NCI-H1694 treated with DMSO at 0.1 percent for 48 hours (cell line): Measurements from ENCODE around the gene CERS6.
A peak's percentile ranks its signal among the peaks of the same experiment; 100 is the strongest.
"Not testable (repeated sequence)": the region's sequence is repeated elsewhere in the genome, so short reads cannot be mapped to it uniquely, and the experiment has no call there.

Source experiments
- DNase-seq: peaks from one replicate; lab custom pipeline; 2025; lab: John Stamatoyannopoulos, UW

The CERS6 gene

GRCh38 chr2:168455645-168456520 is at the start of gene CERS6:
TSS of gene CERS6 (plus strand) at chr2:168456272. CDS start at chr2:168456449, 177 bp downstream.
- DNase-seq = peak; percentile 86

GRCh38 chr2:168412301-168412700 is 43.8 kb upstream of the CERS6 start:
- not testable (repeated sequence) for DNase-seq

DNA sequence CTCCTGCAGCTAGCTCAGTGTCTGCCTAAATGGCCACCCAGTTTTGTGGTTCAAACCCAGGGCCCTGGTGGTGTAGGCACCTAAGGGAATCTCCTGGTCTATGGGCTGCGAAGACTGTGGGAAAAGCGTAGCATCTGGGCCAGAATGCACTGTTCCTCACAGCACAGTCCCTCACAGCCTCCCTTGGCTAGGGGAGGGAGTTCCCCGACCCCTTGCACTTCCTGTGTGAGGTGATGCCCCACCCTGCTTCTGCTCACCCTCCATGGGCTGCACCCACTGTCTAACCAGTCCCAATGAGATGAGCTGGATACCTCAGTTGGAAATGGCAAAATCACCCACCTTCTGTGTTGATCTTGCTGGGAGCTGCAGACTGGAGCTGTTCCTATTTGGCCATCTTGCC is 43.0 kb upstream of the CERS6 start:
- not testable (repeated sequence) for DNase-seq

GRCh38 chr2:168416555-168416954 is 39.5 kb upstream of the CERS6 start:
- DNase-seq = no peak

DNA sequence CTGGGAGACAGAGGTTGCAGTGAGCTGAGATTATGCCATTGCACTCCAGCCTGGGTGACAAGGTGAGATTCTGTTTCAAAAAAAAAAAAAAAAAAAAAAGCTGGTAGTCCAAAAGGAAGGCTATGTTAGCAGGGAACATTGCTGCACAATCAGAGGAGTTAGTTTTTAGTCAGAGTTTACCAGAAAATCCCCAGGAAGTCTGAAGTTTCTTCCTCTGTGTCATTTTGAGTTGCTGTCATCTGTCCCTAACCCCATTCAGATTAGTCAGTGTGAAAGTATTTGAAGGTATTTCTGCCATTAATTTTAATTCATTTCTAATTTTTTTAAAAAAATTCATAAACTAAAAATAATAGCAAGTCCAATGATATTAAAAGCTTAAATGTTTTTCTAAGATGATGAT is 33.5 kb upstream of the CERS6 start:
- no peak for DNase-seq

GRCh38 chr2:168424112-168424951 is 31.7 kb upstream of the CERS6 start:
- no peak for DNase-seq

DNA sequence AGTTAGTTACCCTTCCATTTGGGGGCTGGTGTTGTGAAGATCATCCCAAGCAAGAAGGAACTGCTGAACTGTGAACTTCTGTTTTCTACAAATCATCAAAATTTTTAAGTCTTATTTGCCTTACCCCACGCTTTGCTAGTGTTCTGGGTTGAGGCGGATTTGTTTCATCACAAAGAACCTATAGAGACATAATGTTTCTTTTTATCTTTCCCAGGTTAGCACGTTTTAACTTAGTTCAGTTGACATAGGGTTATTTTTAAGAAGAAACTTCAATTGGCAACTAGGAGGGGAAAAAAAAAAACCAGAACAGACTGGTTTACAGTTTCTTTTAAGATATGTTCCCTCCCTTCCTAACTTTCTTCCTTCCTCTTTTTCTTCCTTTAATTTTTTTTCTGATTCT is 31.1 kb upstream of the CERS6 start:
- no peak for DNase-seq

DNA sequence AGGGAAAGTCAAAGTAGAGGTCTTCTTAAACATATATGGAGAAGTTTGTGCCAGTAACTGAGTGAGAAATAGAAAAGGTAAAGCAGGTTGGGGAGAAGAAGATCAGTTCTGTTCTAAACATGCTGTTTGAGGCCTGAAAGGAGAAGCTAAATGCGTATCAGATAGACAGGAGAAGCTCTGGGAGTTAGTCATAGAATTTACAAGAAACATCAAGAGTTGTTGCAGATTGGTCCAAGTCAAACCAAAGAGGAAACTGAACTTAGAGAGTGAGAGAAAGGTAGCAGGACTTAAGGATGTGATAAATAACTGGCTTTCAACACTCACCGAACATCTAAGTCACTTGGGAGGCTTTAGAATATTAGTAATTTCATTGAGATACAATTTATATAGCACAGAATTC is 29.2 kb upstream of the CERS6 start:
- no peak for DNase-seq

- DNase-seq = no peak
These were observed 28.6 kb upstream of the CERS6 start for GRCh38 chr2:168427451-168427850.

- no peak for DNase-seq
These were observed 27.6 kb upstream of the CERS6 start for GRCh38 chr2:168428431-168428830.

GRCh38 chr2:168429988-168430387 is 26.1 kb upstream of the CERS6 start:
- DNase-seq = no peak

DNA sequence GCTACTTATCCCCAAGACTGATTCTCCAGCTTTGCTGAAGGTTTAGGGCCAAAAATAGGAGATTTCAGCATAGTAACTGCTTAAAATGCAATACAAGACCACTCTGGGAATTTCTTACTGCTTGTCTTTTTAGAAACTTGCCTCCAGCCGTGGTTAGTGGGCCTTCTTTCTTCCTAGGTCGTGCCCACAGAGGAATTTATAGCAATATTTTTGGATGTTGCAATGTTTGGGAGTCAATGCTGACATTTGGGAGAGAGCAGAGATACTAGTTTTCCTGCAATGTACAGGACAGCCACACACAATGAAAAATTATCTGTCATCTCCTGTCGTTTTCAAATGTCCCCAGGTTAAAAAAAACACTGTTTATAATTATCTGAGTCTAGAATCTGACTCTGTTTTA is 25.6 kb upstream of the CERS6 start:
- DNase-seq = no peak

DNA sequence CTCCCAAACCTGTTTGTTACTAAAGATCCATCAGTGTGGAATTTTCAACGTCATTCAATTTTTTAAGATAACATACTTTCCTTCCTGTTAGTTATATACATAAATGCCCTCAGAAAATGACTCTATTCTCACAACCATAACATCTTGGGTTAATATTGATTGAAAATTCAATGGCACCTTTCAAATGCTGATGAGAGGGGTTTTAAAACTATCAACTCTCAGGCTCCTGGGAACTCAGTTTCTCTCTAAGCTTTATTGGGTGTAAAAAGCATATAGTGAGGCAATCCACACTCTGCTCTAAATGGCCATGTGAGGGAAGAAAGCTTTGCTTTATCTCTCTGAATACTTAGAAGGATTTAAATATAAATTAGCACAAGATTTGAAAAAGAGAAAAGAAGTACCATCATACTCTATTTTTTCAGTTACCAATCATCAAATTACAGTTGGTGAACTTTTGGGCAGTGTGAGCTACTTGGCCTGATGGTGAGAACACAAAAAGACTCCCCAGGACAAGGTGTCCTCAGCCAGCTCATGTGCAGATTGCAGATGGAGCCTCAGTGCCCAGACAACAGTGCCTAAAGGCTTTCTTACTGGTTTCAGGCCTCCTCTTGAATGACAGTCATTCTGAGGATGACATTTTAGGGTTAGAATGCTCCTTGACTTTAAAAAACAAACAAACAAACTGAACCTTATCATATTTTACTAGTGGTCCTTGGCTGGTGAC is 24.6 kb upstream of the CERS6 start:
- no peak for DNase-seq

DNA sequence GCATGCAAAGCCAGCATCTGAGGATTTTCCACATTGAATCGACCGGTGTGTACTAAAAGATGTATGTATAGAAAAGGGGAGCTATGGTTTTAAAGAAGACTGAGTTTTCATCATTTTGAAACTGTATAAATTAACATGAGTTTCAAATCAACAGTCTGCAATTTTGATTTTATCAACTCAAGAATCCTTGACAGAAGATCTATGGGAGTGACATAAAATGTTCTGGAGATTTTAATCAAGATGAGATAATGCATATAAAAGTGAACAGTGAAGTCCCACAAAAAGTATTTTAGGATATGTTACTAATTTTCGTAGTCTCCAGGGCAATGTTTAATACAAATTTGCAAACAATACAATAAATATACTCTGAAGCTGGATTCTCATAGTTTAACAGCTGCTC is 24.0 kb upstream of the CERS6 start:
- no peak for DNase-seq

- no peak for DNase-seq
These were observed 23.4 kb upstream of the CERS6 start for GRCh38 chr2:168432565-168433186.

DNA sequence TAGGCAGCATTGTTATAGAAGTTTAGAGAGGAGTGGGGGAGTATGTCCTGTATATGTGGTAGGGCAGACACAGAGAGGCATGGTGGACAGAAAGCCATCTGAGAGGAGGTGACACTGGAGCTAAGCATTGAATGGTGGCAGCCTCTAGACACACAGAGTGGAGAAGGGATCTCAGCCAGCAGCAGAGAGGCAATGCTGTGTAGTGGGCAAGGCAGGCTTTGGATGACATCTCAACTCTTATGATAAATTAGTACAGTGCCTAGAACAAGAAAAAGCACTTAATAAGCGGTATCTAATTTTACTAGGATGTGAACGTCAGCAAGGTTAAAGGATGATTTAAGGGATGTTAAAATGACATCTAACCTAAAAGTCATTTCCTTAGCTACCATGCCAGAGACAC is 22.5 kb upstream of the CERS6 start:
- no peak for DNase-seq

GRCh38 chr2:168434146-168434545 is 21.9 kb upstream of the CERS6 start:
- DNase-seq = peak; percentile 96

- DNase-seq = no peak
These were observed 19.2 kb upstream of the CERS6 start for GRCh38 chr2:168436840-168437239.

- no peak for DNase-seq
These were observed 17.5 kb upstream of the CERS6 start for GRCh38 chr2:168438553-168438952.

DNA sequence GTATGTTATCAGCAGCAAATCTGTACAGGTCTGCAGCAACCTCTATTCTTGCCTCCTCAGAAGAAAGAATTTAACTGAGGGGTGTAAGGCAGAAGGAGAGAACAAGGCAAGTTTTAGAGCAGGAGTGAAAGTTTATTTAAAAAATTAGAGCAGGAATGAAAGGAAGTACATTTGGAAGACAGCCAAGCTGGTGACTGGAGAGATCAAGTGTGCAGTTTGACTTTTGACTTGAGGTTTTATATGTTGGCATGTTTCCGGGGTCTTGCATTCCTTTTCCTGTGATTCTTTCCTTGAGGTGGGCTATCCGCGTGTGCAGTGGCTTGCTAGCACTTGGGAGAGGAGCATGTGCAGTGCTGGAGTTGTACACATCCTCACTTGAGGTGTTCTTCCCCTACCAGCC is 16.5 kb upstream of the CERS6 start:
- no peak for DNase-seq

GRCh38 chr2:168441214-168441872 is 14.7 kb upstream of the CERS6 start:
- DNase-seq = no peak
